Endothelial cell (in vitro differentiated cells): Measurements from ENCODE around the gene TBC1D10B. TPM values are rescaled to one million over a fixed set of nuclear protein-coding genes. Genes with fewer than 3 reads are reported as not detected.

Experiments used
- DNase-seq: peaks from one replicate; pipeline ENCODE4 v3.0.0; 2021; ENCODE audit warnings: low spot score
- H3K27ac Mint-ChIP-seq: one replicate; pipeline ENCODE4 v1.8.0; 2021; ENCODE audit warnings: mixed read lengths, inconsistent platforms; ENCODE audit not compliant: unreplicated experiment
- H3K27me3 Mint-ChIP-seq: one replicate; pipeline ENCODE4 v1.8.0; 2021; ENCODE audit warnings: mild to moderate bottlenecking, moderate library complexity, mixed read lengths, inconsistent platforms; ENCODE audit not compliant: unreplicated experiment
- H3K36me3 Mint-ChIP-seq: one replicate; pipeline ENCODE4 v1.8.0; 2021; ENCODE audit warnings: mild to moderate bottlenecking, low read depth, mixed read lengths, inconsistent platforms; ENCODE audit not compliant: unreplicated experiment
- H3K4me1 Mint-ChIP-seq: one replicate; pipeline ENCODE4 v1.8.0; 2021; ENCODE audit warnings: mild to moderate bottlenecking, mixed read lengths, inconsistent platforms; ENCODE audit not compliant: unreplicated experiment
- H3K4me3 Mint-ChIP-seq: one replicate; pipeline ENCODE4 v1.8.0; 2021; ENCODE audit warnings: mild to moderate bottlenecking, mixed read lengths, inconsistent platforms; ENCODE audit not compliant: unreplicated experiment
- H3K9me3 Mint-ChIP-seq: one replicate; pipeline ENCODE4 v1.8.0; 2021; ENCODE audit warnings: mixed read lengths, inconsistent platforms; ENCODE audit not compliant: unreplicated experiment
- CTCF ChIP-seq: fragments of 200-600 bp; sonication (generic); IDR thresholded peaks from one replicate; pipeline ENCODE4 v1.5.0; 2021; ENCODE audit warnings: antibody characterized with exemption; ENCODE audit not compliant: unreplicated experiment
- total RNA-seq: library from RNA; stranded (reverse); fragmentation: NEBNext Ultra II Directional; extraction: Animal tissue kit (Norgen Biotek cat#: 25700); gene quantifications from one replicate; pipeline ENCODE4 v1.2.1, GENCODE V29; 2021; ENCODE audit not compliant: unreplicated experiment

Gene TBC1D10B
- total RNA-seq, 1 donor from 2014 or later: 62.4 TPM

GRCh38 chr16:30351001-30351441, 19.3 kb downstream of the TBC1D10B start:
- TF ChIP-seq CTCF: no peak

GRCh38 chr16:30350134-30350871, 20.0 kb downstream of the TBC1D10B start:
- Mint-ChIP-seq H3K4me3 (no peak overlapping the region), H3K36me3 (peaks cover 22% of the 10 kb centered on the region), H3K27ac (no peak overlapping the region), H3K4me1 (peaks cover 10% of the 10 kb centered on the region), H3K9me3 (no peaks in the 10 kb centered on the region), H3K27me3 (peaks cover 22% of the 10 kb centered on the region)
- no peak for TF ChIP-seq CTCF
- DNase-seq: no peak

More at GRCh38 chr16:30351001-30351441, 19.3 kb downstream of the TBC1D10B start:
- peaks cover 11% of the 10 kb centered on the region for H3K4me1 Mint-ChIP-seq
- H3K36me3 Mint-ChIP-seq: peaks cover 22% of the 10 kb centered on the region
- H3K4me3 Mint-ChIP-seq: no peak overlapping the region
- no peak for DNase-seq
- no peaks in the 10 kb centered on the region for H3K9me3 Mint-ChIP-seq
- H3K27me3 Mint-ChIP-seq: peaks cover 26% of the 10 kb centered on the region
- no peak overlapping the region for H3K27ac Mint-ChIP-seq

GRCh38 chr16:30349675-30350074, 20.6 kb downstream of the TBC1D10B start:
- H3K4me1 Mint-ChIP-seq: peaks cover 10% of the 10 kb centered on the region
- no peak for TF ChIP-seq CTCF
- H3K4me3 Mint-ChIP-seq: peak overlapping the region; percentile 47
- H3K36me3 Mint-ChIP-seq: peaks cover 22% of the 10 kb centered on the region
- H3K9me3 Mint-ChIP-seq: no peaks in the 10 kb centered on the region
- H3K27ac Mint-ChIP-seq: no peak overlapping the region
- DNase-seq: no peak
- peaks cover 19% of the 10 kb centered on the region for H3K27me3 Mint-ChIP-seq

- H3K9me3 Mint-ChIP-seq: no peaks in the 10 kb centered on the region
- peaks cover 14% of the 10 kb centered on the region for H3K27me3 Mint-ChIP-seq
- H3K4me1 Mint-ChIP-seq: peaks cover 2% of the 10 kb centered on the region
- no peak for DNase-seq
- no peak overlapping the region for H3K4me3 Mint-ChIP-seq
- TF ChIP-seq CTCF: no peak
- H3K36me3 Mint-ChIP-seq: peaks cover 17% of the 10 kb centered on the region
- no peak overlapping the region for H3K27ac Mint-ChIP-seq
Measured at GRCh38 chr16:30348929-30349328, 21.4 kb downstream of the TBC1D10B start.

- no peaks in the 10 kb centered on the region for H3K9me3 Mint-ChIP-seq
- no peak overlapping the region for H3K27ac Mint-ChIP-seq
- no peaks in the 10 kb centered on the region for H3K4me1 Mint-ChIP-seq
- peaks cover 17% of the 10 kb centered on the region for H3K36me3 Mint-ChIP-seq
- DNase-seq: no peak
- TF ChIP-seq CTCF: no peak
- H3K4me3 Mint-ChIP-seq: no peak overlapping the region
- peaks cover 11% of the 10 kb centered on the region for H3K27me3 Mint-ChIP-seq
Measured at GRCh38 chr16:30348113-30348512, 22.2 kb downstream of the TBC1D10B start.
